OCI-M2 (cell line): ENCODE measurements around the gene WARS2.
"Not testable (repeated sequence)": the region's sequence is repeated elsewhere in the genome, so short reads cannot be mapped to it uniquely, and the experiment has no call there.

ENCODE experiments used
- DNase-seq: peaks from one replicate; lab custom pipeline; 2025; ENCODE audit not compliant: unreplicated experiment; lab: John Stamatoyannopoulos, UW

WARS2 gene

GRCh38 chr1:119140177-119141019 lies at the start of gene WARS2:
Gene WARS2 (minus strand): TSS chr1:119140653. CDS start chr1:119140644, 9 bp downstream.
- DNase-seq, result peak; percentile 83

- no peak for DNase-seq
Observed at GRCh38 chr1:119188926-119189325, 48.5 kb upstream of the WARS2 start.

- no peak for DNase-seq
Observed at GRCh38 chr1:119187416-119187815, 47.0 kb upstream of the WARS2 start.

- DNase-seq, result no peak
Observed at GRCh38 chr1:119186471-119186870, 46.0 kb upstream of the WARS2 start.

GRCh38 chr1:119184972-119185371 lies 44.5 kb upstream of the WARS2 start:
- no peak for DNase-seq

GRCh38 chr1:119181218-119181617 lies 40.8 kb upstream of the WARS2 start:
- DNase-seq, result no peak

- DNase-seq, result no peak
Observed at GRCh38 chr1:119179051-119179450, 38.6 kb upstream of the WARS2 start.

GRCh38 chr1:119172927-119173326 lies 32.5 kb upstream of the WARS2 start:
- DNase-seq, result not testable (repeated sequence)

GRCh38 chr1:119171381-119172010 lies 31.0 kb upstream of the WARS2 start:
- not testable (repeated sequence) for DNase-seq

GRCh38 chr1:119163396-119163795 lies 22.9 kb upstream of the WARS2 start:
- no peak for DNase-seq

GRCh38 chr1:119160866-119161265 lies 20.4 kb upstream of the WARS2 start:
- DNase-seq, result no peak

GRCh38 chr1:119160409-119160808 lies 20.0 kb upstream of the WARS2 start:
- no peak for DNase-seq

GRCh38 chr1:119159966-119160365 lies 19.5 kb upstream of the WARS2 start:
- no peak for DNase-seq

GRCh38 chr1:119159111-119159510 lies 18.7 kb upstream of the WARS2 start:
- no peak for DNase-seq

GRCh38 chr1:119156761-119157160 lies 16.3 kb upstream of the WARS2 start:
- DNase-seq, result not testable (repeated sequence)

GRCh38 chr1:119155069-119155468 lies 14.6 kb upstream of the WARS2 start:
- DNase-seq, result not testable (repeated sequence)

- no peak for DNase-seq
Observed at GRCh38 chr1:119150150-119150549, 9.7 kb upstream of the WARS2 start.

GRCh38 chr1:119147661-119148090 lies 7.2 kb upstream of the WARS2 start:
- DNase-seq, result no peak

- no peak for DNase-seq
Observed at GRCh38 chr1:119146466-119146865, 6.0 kb upstream of the WARS2 start.

- DNase-seq, result no peak
Observed at GRCh38 chr1:119144813-119145212, 4.4 kb upstream of the WARS2 start.

GRCh38 chr1:119143706-119144105 lies 3.3 kb upstream of the WARS2 start:
- DNase-seq, result no peak

GRCh38 chr1:119141660-119142059 lies 1.2 kb upstream of the WARS2 start:
- no peak for DNase-seq
